Measurements from ENCODE around the gene PTPRN.
A peak's percentile ranks its signal among the peaks of the same experiment; 100 is the strongest.
"Not testable (repeated sequence)": the region's sequence is repeated elsewhere in the genome, so short reads cannot be mapped to it uniquely, and the experiment has no call there.

Gene PTPRN

DNA sequence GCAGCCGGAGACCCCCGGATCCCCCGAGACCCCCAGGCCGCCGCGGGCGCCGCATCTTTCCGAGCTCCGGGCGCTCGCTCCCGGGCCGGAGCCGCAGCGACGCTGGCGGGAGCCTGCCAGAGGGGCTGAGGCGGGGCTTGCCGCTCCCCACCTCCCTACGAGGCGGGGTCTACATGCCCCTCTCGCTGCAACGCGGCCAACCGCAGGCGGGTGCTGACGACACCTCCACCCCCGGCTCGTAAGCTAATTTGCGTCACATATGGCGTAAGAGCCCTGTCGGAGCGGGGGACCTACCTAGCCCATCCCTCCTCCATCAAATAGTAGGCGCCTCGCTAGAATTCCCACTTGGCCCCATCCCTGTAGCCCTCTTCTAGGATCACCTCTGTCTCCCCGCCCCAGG lies at the start of gene PTPRN:
TSS of gene PTPRN (minus strand) at position 124 of the 400 bp plus-strand sequence. CDS start at position 55, 69 bp downstream.
- DNase-seq: no peak

DNA sequence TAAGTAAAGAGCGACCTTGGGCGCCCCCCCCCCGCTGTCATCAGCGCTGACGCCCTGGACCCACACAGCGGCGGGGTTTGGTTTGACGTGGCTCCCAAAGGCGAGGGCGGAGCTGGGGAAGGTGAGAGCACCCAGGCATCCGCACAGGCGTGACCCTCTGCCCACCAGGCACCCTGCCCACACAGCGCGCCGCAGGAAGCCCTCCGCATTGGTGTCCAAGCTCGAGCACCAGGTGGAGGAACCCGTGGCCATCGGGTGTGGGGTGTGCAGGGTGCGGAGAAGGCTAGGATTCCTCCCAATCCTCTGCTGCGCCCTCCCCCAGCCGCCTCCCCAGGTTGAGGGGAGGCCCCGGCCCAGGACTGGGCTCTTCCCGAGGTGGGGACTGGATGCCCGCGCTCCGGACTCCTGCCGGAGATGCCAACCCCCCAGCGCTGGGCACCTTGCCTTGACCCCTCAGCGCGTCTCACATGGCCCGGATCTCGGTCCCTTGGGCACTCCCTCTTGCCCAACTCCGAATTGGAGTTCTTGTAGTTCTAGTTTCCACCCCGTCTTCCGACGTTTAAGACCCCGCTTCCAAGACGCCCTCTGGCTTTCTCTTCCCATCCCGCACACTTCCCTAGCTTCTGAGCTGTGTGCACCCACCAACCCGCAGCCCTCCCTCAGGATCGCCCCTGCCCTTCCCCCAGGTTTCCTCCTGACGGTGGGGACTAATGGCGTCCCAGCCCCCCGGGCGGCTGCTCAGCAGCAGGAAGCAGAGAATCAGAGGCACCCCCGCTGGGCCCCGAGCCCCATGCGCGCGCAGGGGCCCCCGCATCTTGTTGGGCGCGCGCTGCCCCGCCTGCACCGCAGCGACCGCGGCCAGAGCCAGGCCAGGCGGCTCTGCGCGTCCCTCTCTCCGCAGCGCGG lies 49.2 kb upstream of the PTPRN start:
- no peak for DNase-seq

DNA sequence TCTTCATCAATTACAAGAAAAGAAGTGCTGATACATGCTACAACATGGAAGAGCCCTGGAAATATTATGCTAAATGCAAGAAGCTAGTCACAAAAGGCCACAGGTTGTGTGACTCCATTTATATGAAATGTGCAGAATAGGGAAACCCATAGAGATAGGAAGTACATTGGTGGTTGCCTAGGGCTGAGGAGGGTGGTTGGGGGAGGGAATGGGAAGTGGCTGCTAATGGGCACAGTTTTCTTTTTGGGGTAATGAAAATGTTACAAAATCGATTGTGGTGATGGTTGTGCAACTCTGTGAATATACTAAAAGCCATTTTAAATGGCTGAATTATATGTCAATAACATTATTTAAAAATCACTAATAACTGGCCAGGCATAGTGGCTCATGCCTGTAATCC lies 47.6 kb upstream of the PTPRN start:
- DNase-seq: no peak

DNA sequence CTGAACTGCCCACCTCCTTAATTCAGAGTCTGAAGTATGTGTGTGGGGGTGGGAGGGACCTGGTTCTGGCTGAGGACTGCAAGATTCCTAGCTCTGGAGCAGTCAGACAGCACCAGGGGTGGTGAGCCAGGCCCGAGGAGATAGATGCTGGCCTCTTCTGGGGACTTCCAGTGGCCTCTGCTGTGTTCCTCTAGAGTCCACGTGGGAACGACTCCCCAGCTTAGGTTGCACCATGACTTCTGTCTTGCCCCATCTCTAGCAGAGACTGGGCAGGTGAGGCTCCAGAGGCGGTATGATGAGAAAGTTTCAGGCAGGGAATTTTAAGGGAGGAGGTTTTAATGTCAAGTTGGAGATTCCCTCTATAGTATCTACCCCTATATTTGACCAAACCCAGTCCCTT lies 45.4 kb upstream of the PTPRN start:
- DNase-seq: no peak

DNA sequence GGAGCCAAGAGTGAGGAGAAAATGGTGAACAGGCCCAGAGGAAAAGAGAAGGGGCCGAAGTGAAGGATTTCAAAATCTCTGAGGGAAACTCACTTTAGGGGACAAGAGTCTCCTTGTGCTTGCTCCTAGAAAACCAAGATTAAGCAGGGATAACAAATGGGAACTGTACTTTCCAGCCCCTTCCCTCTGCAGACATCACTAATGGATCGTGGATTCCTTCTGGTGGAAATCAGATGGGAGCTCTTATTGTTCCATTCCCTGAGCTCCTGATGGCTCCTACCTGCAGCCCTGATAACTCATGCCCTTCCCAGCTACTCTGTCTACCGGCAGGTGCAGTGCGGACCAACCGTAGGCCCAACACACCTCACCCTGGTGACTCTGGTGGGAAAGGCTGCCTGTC lies 43.9 kb upstream of the PTPRN start:
- DNase-seq: no peak

DNA sequence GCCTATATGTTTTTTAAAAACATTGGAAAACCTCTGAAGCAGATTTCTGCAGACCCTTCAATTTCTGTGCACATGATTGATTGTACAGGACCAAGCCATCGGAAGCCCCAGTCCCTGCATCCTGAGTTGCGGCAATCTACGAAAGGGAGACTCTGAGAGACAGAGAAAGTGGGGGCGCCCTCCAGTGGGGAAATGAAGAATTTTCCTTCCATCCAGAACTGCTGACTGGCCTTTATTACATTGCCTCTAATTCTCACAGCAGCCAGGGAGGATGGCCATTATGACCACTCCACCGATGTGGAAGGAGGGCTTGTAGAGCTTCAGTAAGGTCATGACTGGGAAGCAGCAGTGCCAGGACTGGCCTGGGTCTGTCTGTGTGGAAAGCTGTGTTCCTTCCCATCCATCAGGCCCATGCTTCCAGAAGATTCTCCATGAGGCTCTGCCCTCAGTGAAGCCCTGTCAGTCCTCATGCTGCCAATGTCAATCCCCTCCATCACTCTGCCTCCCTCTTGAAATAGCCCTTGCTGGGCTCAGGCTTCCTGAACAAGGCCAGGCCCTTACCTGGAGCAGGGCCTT lies 43.3 kb upstream of the PTPRN start:
- no peak for DNase-seq

DNA sequence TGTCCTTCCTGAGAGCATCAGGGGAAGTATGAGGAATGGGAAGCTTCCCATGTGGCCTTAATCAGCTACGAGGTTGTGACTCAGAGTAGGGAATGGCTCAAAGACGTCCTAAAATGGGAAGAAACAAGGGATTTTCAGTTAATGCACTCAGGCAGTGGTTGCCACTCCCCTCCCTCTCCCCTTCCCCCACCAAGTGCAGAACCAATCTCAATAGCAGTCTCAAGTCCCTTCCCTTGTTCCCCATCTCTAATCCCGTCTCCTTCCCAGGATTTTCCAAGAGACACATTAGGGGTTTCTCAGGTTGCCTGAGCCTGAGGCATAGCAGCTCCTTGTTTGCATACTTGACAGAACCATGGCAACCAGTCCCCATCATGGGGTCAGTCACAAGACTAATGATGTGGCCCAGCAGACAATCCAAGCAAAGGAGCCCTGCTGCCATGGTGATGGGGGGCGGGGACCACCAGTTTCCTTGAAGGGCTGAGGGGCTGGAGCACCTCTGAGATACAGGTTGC lies 41.6 kb upstream of the PTPRN start:
- no peak for DNase-seq

DNA sequence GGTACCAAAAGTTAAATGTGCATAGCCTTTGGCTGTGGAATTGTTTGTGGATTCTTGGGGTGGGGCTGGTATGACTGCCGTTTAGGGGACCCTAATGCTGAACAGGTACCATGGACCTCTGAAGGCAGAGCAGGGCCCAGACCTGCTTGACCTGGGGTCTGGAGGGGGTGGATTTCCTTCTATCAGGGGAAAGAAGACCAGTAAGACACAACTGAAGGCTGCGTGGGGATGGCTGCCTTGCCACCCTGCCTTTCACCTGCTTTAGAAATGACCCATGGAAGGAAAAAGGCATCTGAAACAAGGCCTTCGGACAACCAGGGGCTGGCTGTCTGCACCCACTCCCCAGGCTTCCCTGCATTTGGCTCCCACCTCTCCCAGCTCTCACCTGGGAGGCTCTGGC lies 41.0 kb upstream of the PTPRN start:
- no peak for DNase-seq

DNA sequence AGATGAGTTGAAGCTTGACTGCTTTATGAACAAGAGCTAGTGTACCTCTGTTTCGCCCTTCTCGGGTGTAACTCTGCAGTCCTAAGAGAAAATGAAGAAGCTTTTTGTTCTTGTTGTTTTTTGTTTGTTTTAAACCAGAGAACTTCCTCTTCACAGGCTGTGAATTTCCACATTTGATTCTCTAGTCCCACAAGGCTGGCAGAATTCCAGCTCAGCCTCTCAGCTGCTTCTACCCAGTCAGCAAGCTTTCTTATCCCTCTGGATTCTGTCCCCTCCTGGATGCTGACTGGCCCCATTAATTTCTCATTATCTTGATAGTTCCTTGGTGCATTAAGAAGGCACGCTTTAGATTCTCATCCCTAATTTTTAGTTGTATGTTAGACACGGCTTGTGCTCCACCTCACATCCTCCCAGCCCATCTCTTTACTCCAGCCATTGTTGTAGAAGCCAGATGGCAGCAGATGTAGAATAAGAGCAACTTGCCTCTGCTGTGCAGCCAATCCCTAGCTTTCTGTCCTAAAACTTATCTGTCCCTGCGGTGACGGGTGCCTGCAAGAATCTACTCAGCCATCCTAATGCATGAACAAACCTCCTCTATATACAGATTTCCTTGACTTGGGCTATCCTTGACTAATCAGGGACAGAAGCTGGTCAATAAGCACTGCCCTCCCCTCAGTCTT lies 35.7 kb upstream of the PTPRN start:
- DNase-seq: no peak

DNA sequence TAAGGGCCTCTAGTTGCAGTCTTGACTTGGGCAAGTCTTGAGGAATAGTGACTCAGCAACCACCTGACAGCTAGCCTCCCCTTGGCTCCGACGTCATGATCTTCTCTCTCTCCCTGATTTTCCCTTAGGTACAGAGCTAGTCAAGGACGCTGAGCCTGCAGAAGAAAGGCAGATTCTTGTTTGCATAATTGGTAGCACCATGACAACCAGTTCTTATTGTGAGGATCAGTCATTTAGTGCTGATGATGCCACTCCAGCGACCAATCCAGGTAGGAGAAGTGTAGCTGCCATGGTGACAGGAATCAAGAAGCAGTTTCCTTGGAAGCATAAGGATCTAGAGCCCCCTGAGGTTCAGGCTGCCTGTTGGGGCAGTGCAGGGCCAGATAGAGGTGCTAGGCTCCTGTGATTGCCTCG lies 26.2 kb upstream of the PTPRN start:
- DNase-seq: no peak

DNA sequence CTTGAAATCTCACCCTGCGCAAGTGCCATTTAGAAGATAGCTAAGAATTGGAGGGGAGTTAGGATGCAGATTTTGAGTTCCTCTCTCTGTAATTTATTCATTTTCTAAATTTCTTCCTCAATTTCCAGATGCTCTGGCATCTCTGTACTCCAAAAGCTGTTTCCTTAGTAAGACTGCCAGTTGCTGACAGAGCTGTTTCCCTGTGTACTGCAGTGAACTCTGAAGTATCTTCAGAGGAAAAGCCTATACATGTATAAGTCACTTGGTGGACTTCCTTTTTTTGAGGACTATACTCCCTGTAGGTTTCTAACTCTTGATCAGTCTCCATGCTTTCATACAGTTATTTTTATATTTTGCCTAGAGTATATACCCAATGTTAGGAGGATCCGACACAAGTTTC lies 24.9 kb upstream of the PTPRN start:
- DNase-seq: no peak

DNA sequence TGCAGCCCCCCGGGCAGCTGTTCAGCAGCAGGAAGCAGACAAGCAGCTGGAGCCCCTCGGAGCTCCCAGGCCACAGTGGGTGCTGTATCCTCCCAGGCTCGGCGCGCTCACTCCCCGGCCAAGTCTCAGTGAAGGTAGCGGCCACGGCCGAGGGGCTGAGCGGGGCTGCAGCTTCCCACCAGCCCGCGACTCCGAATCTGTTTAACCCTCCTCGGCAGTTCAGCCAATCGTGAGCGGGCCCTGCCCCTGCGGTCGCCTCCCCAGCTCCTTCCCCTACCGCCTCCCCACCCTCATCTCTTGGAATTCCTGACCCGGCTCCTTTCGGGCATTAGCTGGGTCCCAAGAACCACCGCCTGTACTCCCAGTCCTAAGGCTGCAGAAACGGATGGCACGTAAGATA lies 23.3 kb upstream of the PTPRN start, which contains the start of gene RESP18:
TSS of gene RESP18 (minus strand) at position 203 of the 400 bp plus-strand sequence.
- DNase-seq: no peak

DNA sequence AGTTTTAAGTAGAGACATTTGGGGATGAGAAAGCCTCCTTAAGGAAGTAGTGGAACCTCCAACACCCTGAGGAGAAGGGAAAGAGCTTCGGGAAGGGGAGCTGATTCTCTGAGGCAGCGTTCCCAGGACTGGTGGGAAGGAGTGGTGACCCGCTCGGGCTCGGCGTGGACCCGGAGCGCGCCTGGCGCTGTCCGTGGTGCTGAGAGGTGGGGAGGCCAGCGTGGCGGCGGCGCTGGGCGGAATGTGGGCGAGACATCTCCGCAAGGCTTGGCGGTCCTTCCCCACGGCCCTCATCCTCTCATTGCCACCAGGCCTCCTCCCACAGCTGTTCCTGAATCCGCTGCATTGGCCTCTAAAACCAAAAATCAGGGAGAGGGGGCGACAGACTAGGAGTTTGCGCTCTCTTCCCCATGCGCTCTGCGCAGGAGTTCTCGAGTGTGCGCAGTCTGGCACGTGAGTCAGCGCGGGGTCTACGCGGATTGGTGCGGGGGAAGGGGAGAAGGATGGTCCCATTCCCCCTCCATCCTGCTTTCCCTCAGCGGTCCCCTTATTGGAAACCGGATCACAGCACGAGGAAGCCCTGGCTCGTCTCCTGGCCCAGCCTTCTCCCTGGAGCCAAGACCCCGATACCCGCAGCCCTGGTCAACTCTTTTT lies 22.5 kb upstream of the PTPRN start:
- no peak for DNase-seq

DNA sequence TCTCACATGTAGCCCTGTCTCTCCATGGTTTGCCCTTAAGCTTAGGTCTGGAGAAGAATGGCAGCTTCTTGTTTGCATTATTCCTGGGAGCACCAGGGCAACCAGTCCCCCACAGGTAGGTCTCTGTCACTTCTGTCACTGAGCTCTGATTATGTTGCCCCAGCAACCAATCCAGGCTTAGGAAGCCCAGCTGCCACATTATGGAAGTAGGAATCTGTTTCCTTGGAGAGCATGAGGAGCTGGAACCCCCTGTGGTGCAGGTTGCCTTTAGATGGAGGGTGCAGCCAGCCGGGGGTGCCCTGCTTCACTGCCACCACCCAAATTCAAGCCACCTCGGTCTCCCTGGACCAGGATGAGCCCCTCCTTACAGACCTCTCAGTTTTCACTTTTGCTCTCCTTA lies 18.5 kb upstream of the PTPRN start:
- DNase-seq: no peak

DNA sequence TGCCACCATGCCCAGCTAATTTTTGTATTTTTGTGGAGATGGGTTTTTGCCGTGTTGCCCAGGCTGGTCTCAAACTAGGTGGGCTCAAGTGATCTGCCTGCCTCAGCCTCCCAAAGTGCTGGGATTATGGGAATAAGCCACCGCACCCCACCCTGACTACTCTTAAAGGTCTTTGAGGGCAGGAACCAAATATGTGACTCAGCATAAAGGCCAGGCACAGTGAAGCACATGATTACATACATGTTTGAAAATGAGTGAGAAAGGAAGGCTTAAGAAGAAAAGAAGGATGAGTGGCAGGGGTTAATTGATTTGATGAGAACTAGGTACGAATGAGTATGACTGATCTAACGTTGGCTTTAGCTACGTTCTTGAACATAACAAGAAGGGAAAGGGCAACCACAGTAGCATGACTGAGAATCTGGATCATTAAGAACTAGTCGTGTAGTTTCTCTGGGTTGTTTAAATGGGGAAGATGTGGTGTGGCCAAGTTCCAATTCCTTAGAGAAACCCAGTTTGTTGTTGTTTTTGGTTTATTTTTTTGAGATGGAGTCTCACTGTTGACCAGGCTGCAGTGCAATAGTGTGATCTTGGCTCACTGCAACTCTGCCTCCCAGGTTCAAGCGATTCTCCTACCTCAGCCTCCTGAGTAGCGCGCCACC lies 16.6 kb upstream of the PTPRN start:
- no peak for DNase-seq

DNA sequence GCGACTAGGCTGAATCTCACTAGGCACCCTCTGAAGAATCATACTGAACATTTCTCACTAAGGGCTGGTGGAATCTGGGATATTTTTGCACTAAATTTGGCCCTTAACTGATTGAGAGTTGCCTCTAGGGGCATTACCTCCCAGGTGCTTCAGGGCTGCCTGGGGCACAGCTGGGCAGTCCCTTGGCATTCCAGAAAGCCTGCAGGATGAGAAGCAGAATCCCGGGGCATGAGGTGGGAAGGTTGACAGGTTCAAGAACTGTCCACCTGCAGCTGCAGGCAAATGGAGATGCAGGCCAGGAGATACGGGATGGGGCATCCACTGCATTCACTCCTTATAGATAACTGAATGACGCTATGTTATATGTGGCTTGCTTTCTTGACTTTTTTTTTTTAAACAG lies 15.9 kb upstream of the PTPRN start:
- no peak for DNase-seq

DNA sequence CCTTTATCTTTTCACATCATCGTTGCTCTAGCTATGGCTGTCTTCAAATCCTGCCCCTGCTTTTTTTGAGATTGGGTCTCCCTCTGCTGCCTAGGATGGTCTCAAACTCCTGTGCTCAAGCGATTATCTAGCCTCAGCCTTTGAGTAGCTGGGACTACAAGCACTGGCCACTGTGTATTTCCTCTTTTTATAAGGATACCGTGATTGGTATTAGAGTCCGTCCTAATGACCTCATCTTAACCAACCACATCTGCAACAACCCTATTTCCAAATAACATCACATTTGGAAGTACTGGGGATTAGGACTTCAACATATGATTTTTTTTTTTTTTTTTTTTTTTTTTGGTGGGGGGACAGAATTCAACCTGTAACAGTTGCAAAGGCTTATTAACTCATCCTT lies 14.2 kb upstream of the PTPRN start:
- no peak for DNase-seq

DNA sequence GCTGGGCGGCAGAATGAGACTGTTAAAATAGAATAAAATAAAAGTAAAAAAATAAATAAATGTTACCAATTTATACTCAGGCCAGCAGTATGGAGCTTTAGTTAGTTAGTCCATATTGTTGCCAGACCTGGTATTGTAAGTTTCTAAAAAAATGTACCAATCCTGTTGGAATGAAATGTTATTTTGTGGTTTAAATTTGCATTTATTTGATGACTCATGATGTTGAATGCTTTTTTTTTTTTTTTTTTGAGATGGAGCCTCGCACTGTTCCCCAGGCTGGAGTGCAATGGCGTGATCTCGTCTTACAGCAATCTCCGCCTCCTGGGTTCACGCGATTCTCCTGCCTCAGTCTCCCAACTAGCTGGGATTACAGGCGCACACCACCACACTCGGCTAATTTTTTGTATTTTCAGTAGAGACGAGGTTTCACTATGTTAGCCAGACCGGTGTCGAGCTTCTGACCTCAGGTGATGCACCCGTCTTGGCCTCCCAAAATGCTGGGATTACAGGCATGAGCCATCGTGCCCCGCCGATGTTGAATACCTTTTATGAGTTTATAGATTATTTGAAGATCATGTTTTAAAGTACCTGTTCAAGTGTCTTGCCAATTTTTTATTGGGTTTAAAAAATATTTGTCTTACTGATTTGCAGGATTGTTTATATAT lies 5.7 kb upstream of the PTPRN start:
- DNase-seq: no peak

DNA sequence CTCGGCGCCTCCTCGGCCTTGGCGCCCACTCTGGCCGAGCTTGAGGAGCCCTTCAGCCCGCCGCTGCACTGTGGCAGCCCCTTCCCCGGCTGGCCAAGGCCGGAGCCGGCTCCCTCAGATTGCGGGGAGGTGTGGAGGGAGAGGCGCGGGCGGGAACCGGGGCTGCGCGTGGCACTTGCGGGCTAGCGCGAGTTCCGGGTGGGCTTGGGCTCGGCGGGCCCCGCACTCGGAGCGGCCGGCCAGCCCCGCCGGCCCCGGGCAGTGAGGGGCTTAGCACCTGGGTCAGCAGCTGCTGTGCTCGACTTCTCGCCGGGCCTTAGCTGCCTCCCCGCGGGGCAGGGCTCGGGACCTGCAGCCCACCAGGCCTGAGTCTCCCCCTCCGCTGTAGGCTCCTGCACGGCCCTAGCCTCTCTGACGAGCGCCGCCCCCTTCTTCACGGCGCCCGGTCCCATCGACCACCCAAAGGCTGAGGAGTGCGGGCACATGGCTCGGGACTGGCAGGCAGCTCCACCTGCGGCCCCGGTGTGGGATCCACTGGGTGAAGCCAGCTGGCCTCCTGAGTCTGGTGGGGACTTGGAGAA lies 3.6 kb upstream of the PTPRN start:
- DNase-seq: not testable (repeated sequence)

DNA sequence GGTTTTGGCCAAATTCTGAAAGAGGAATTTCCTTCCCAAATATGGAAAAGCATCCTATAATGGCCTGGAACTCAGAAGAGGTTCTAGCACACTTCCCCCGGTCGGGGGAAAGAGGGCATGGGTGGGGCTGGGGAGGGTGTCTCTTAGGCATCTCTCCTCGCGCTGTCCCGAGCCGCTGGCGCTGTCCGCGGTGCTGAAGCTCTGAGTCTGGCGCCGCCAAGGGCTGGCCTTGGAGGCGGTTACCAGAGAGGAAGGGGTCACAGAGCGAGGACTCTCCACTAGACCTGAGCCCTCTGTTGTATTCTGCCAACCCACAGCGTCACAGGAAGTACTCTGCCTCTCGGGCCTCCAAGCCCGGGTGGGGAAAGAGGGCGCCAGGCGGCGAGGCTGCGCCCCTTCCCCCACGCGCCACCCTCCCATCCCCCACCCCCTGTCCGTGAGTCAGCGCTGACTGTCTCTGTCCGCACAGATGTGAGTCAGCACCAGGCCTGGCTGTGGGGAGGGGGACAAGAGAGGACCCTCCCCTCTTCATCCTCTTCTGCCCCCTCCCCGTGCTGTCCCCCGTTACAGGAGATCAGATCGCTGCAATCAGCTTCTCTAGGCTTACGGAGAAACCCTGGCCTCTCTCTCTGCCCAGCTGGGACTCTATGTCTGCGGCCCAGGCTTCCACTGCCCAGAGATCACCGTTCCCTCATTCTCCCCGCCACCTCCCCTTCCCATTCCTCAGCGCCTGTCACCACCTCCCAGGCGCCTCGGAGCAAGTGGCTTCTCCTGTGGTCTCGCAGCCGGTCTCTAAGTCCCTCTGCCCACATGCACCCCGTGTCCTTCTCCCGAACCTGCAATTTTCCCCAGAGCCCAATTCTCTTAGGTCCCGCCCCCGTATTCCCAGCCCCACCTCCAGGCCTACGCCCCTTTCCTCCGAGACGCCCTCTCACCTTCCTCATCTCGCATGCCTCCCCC lies 779 bp downstream of the PTPRN start:
- DNase-seq: peak; percentile 59
